Activated T-cell treated with anti-CD3 and anti-CD28 coated beads, Interleukin-2, amount 50 U/mL, for 4 hours (primary cell): ENCODE results near the gene ADAM11. TPM values are rescaled to one million over a fixed set of nuclear protein-coding genes. Genes with fewer than 3 reads are reported as not detected.
"Not testable (repeated sequence)": the region's sequence is repeated elsewhere in the genome, so short reads cannot be mapped to it uniquely, and the experiment has no call there.

ENCODE experiments used
- ATAC-seq, 2 donors: fragments of 200-7000 bp; cut with Tn5 transposase; one replicate each; pipeline ENCODE4 v1.10.0; 2021
- DNase-seq: peaks from one replicate; pipeline ENCODE4 v3.0.0-alpha.2; 2020
- H3K27me3 Mint-ChIP-seq: one replicate; pipeline ENCODE4 v1.8.0; 2021; ENCODE audit warnings: low read depth, mixed read lengths
- H3K36me3 Mint-ChIP-seq: one replicate; pipeline ENCODE4 v1.8.0; 2022; ENCODE audit warnings: mixed read lengths; ENCODE audit not compliant: insufficient read depth
- H3K4me1 Mint-ChIP-seq: one replicate; pipeline ENCODE4 v1.8.0; 2021; ENCODE audit warnings: low read depth, mixed read lengths
- H3K4me3 Mint-ChIP-seq: one replicate; pipeline ENCODE4 v1.8.0; 2021; ENCODE audit warnings: mild to moderate bottlenecking, moderate library complexity, mixed read lengths
- H3K9me3 Mint-ChIP-seq: one replicate; pipeline ENCODE4 v1.8.0; 2021; ENCODE audit warnings: mixed read lengths
- total RNA-seq, 3 donors: library from RNA; stranded (reverse); gene quantifications; one replicate each; pipeline ENCODE4 v1.2.1, GENCODE V29; 2021

The ADAM11 gene
- total RNA-seq, 3 donors from 2014 or later = 0.38 to 0.50 (median 0.41) TPM

- peaks cover 11% of the 10 kb centered on the region for H3K27me3 Mint-ChIP-seq
- H3K36me3 Mint-ChIP-seq, H3K4me1 Mint-ChIP-seq, H3K4me3 Mint-ChIP-seq, H3K9me3 Mint-ChIP-seq, DNase-seq, ATAC-seq: not testable (repeated sequence)
Observed at GRCh38 chr17:44808656-44809388, 50.0 kb downstream of the ADAM11 start.

DNA sequence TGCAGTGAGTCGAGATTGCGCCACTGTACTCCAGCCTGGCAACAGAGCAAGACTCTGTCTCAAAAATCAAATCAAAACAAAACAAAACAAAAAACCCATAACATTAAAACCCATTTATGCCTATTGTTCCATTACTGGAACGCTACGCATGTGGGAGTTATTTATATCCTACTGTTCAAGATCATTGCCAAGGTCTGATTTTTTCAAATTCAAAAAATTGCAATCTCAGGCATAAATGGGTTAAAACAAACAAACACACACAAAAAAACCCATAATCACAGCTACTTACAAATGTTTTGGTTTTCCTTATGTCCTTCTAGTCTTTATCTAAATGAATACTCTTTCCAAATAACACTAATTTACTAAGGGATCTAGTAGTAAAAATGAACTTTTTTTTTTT, 53.5 kb downstream of the ADAM11 start:
- no peaks in the 10 kb centered on the region for H3K4me1 Mint-ChIP-seq
- no peak overlapping the region for H3K4me3 Mint-ChIP-seq
- ATAC-seq = no peak
- H3K9me3 Mint-ChIP-seq = no peaks in the 10 kb centered on the region
- DNase-seq = no peak
- no peaks in the 10 kb centered on the region for H3K36me3 Mint-ChIP-seq
- H3K27me3 Mint-ChIP-seq = peaks cover 11% of the 10 kb centered on the region

DNA sequence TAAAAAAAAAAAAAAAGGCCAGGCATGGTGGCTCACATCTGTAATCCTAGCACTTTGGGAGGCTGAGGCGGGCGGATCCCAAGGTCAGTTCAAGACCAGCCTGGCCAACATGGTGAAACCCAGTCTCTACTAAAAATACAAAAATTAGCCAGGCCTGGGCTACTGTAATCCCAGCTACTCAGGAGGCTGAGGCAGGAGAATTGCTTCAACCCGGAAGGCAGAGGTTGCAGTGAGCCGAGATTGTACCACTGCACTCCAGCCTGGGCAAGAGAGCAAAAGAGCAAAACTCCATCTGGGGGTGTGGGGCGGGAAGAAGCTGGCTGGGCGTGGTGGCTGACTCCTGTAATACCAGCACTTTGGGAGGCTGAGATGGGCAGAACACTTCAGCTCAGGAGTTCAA, 59.7 kb downstream of the ADAM11 start:
- H3K36me3 Mint-ChIP-seq, H3K4me1 Mint-ChIP-seq, H3K4me3 Mint-ChIP-seq, ATAC-seq, DNase-seq, H3K9me3 Mint-ChIP-seq: not testable (repeated sequence)
- peaks cover 24% of the 10 kb centered on the region for H3K27me3 Mint-ChIP-seq

GRCh38 chr17:44820631-44821212, 61.9 kb downstream of the ADAM11 start:
- no peak for DNase-seq
- H3K4me1 Mint-ChIP-seq = no peaks in the 10 kb centered on the region
- ATAC-seq = no peak
- H3K36me3 Mint-ChIP-seq = no peaks in the 10 kb centered on the region
- H3K27me3 Mint-ChIP-seq = peaks cover 33% of the 10 kb centered on the region
- H3K9me3 Mint-ChIP-seq = no peaks in the 10 kb centered on the region
- no peak overlapping the region for H3K4me3 Mint-ChIP-seq

DNA sequence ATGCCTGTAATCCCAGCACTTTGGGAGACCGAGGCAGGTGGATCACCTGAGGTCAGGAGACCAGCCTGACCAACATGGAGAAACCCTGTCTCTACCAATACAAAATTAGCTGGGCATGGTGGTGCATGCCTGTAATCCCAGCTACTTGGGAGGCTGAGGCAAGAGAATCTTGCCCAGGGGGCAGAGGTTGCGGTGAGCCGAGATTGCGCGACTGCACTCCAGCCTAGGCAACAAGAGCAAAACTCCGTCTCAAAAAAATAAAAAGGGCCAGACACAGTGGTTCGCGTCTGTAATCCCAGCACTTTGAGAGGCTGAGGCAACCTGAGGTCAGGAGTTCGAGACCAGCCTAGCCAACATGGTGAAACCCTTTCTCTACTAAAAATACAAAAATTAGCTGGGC, 66.4 kb downstream of the ADAM11 start:
- ATAC-seq, H3K4me1 Mint-ChIP-seq, H3K36me3 Mint-ChIP-seq, H3K4me3 Mint-ChIP-seq, DNase-seq, H3K9me3 Mint-ChIP-seq: not testable (repeated sequence)
- peaks cover 47% of the 10 kb centered on the region for H3K27me3 Mint-ChIP-seq

DNA sequence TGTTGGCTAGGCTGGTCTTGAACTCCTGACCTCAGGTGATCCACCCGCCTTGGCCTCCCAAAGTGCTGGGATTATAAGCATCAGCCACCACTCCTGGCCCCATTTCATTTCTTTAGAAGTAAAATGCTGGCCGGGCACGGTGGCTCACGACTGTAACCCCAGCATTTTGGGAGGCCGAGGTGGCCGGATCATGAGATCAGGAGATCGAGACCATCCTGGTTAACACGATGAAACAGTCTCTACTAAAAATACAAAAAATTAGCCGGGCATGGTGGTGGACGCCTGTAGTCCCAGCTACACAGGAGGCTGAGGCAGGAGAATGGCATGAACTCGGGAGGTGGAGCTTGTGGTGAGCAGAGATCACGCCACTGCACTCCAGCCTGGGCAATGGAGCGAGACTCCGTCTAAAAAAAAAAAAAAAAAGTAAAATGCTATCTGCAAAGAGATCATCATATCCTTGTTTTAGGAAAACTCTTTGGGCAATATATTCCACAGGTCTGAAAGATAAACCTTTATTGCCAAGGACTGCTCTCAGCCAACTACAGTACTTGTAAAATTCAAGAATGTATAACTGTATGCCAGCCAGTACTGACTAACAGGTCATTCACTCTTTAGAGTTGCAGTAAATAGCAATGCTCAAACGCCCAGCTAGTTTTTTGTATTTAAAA, 67.5 kb downstream of the ADAM11 start:
- ATAC-seq (no peak), DNase-seq (no peak)
- H3K27me3 Mint-ChIP-seq = peaks cover 49% of the 10 kb centered on the region
- H3K9me3 Mint-ChIP-seq = no peaks in the 10 kb centered on the region
- H3K36me3 Mint-ChIP-seq = no peaks in the 10 kb centered on the region
- peaks cover 13% of the 10 kb centered on the region for H3K4me1 Mint-ChIP-seq
- no peak overlapping the region for H3K4me3 Mint-ChIP-seq

GRCh38 chr17:44827863-44828262, 69.1 kb downstream of the ADAM11 start:
- Mint-ChIP-seq H3K4me1 (peaks cover 13% of the 10 kb centered on the region), H3K36me3 (no peaks in the 10 kb centered on the region), H3K9me3 (no peaks in the 10 kb centered on the region), H3K27me3 (peaks cover 62% of the 10 kb centered on the region), H3K4me3 (no peak overlapping the region)
- DNase-seq = no peak
- no peak for ATAC-seq

DNA sequence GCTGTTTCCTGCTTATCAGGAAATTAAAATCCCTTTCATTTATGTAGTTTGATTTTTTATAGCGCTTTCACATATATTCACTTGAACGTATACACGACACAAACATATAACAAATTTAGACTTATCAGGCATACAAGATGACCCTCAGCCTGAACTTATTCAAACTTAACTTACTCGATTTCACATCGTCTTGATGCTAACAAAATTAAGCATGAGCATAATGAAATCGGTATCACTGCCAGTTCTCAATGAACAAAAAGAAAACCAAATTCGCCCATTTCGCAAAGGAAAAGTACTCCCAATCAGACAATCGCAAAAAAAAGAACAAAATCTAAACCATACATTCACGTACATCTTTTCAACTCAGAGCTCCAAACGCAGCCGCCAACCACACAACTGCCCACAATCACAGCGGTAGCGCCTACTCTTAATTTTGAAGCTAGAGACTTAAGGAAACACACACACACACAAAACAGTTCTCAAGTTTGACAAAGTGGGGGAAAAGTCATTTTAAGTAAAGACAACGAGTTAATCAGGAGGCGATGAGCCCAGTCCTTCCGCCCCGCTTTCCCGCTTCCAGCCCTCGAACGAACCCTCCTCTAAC, 70.2 kb downstream of the ADAM11 start:
- Mint-ChIP-seq H3K4me1 (peaks cover 13% of the 10 kb centered on the region), H3K27me3 (peaks cover 62% of the 10 kb centered on the region), H3K9me3 (no peaks in the 10 kb centered on the region), H3K4me3 (peak overlapping the region; percentile 65), H3K36me3 (no peaks in the 10 kb centered on the region)
- ATAC-seq (peak in 1 of 2 donors; percentile 7), DNase-seq (no peak)

DNA sequence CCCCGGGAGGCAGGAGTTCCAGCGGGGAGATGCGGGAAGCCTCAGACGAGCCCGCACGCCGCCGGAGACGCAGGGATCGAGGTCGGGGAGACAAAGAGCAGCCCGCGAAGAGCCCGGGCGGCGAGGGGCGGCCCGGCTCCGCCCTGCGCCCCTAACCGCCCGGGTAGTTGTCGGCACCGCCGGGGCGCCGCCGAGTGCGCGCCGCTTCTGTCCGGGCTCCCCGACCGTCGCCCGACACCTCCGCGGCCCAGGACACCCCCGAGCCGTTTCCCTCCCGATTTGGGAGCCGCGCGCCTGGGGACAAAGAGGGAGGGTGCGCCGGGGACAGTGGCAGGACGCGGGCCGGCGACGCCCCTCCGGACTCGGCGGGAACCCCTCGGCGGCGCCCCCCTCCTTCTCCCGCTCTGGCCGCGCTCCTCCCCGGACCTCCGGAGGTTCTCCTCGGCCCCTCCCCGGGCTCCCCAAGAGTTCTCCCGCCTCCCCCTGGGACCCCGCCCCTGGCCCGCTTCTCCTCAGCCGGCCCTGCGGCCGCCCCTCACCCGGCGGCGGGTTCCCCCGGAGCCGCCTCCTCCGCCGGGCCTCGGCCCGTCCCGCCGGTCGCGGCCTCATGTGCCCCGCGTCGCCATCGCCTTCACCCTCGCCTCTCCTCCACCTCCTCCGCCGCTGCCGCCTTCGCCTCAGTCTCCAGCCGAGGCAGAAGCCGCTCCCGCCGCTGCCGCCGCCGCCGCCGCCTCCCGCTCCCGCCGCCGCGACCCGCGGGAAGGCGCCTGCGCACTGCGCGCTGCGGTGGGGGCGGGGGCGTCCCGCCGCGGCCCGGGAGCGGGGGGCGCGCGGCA, 71.0 kb downstream of the ADAM11 start, which contains the start of gene GJC1:
TSS of gene GJC1 (minus strand) at position 765 of the 836 bp plus-strand sequence. CDS start 24,470 bp downstream, outside the sequence.
- H3K9me3 Mint-ChIP-seq = no peaks in the 10 kb centered on the region
- peak within 1 kb of the TSS; percentile 75 for H3K4me3 Mint-ChIP-seq
- DNase-seq (peak; percentile 21), ATAC-seq (peak; percentile 67 to 70)
- H3K27me3 Mint-ChIP-seq = peaks cover 60% of the 10 kb centered on the region
- peaks cover 13% of the 10 kb centered on the region for H3K4me1 Mint-ChIP-seq
- no peaks in the 10 kb centered on the region for H3K36me3 Mint-ChIP-seq

GRCh38 chr17:44830359-44831288, 71.8 kb downstream of the ADAM11 start:
- Mint-ChIP-seq H3K36me3 (no peaks in the 10 kb centered on the region), H3K27me3 (peaks cover 62% of the 10 kb centered on the region), H3K9me3 (no peaks in the 10 kb centered on the region), H3K4me1 (peaks cover 13% of the 10 kb centered on the region), H3K4me3 (peak overlapping the region; percentile 75)
- DNase-seq = no peak
- ATAC-seq = peak; percentile 38 to 56

- no peak for ATAC-seq
- Mint-ChIP-seq H3K27me3 (peaks cover 57% of the 10 kb centered on the region), H3K4me1 (peaks cover 13% of the 10 kb centered on the region), H3K9me3 (no peaks in the 10 kb centered on the region), H3K4me3 (no peak overlapping the region), H3K36me3 (no peaks in the 10 kb centered on the region)
- DNase-seq = no peak
Observed at GRCh38 chr17:44831371-44831770, 72.6 kb downstream of the ADAM11 start.
